Measurements from ENCODE around the gene CSF1R. TPM values are rescaled to one million over a fixed set of nuclear protein-coding genes. Genes with fewer than 3 reads are reported as not detected.

CSF1R gene
- polyA plus RNA-seq, 2 of the 4 experiments (the other 2 are of a cell fraction) = 0.06 TPM; not detected in 1

DNA sequence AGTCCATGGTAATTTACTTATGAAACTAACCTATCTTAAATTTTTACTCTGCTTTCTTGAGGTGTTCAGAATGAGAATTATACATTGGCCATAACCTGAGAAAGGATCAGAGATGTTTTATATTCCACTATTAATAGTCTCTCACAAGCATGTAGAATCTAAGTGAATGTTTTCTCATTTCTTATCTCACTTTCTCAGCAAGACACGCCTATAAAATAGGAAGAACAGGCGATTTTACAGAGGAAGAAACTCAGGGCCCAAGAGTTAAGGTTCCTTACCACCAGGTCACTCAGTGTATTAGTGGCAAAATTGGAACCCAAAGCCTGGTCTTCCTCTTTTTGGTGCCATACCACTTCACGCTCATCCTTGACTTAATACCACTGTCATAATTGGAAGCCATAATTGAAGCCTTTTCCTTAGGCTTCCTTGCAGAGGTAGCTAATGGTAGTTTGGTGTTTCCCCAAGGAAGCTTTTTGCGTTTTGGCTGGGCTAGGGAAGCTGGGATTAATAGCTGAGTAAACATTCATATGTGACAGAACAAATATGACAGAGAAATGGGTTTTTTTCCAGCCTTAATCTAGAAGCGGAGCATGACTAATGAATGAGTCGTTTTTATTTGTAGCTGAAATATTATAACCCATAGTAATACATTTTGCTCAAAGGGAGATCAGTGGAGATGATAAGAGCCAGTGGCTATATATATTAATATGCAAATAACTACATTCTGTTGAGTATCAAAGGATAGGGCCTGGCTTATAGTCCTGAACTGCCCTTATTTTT is 68.9 kb downstream of the CSF1R start:
- ChIA-PET CTCF (interaction anchor here (0.6 to 1.3 kb wide), 6 partner anchors 11 to 336 kb away, joined by 3 to 4 read pairs (median 4); no protein-coding TSS in a partner anchor), POLR2A (no interaction called here)
- Histone ChIP-seq H3K4me2 (0 out of 3 replicates have a peak overlapping the region, but pooled peaks have one; percentile 15), H3K4me3 (no peak overlapping the region), H3K27ac (no peak overlapping the region), H3K9me3 (peaks cover 18% of the 10 kb centered on the region), H3K4me1 (peaks cover 22% of the 10 kb centered on the region)
- DNase-seq (ENCODE audit: low read depth in 1 of 2, low spot score in 1 of 2) = peak in 1 of 2 experiments; percentile 12
- 47% methylated on average over 6 of the region's 6 CpGs for WGBS (ENCODE audit: missing lambda C conversion rate)
- TF ChIP-seq FOSL2 (IDR thresholded peaks at IDR 0.05) (no peak), FOSL2 (CRISPR knock-in tag; IDR thresholded peaks at IDR 0.05) (no peak), JUNB (IDR thresholded peaks at IDR 0.05) (no peak), HOXB5 (CRISPR knock-in tag; IDR thresholded peaks at IDR 0.05) (no peak), EHF (CRISPR knock-in tag; IDR thresholded peaks at IDR 0.05) (no peak), TFCP2L1 (CRISPR knock-in tag; IDR thresholded peaks at IDR 0.05) (no peak), TP53 (CRISPR knock-in tag; IDR thresholded peaks at IDR 0.05) (no peak), NR3C1 (IDR thresholded peaks at IDR 0.05) (no peak), RARB (CRISPR knock-in tag; IDR thresholded peaks at IDR 0.05) (no peak), CHD4 (IDR thresholded peaks at IDR 0.05; ENCODE audit: borderline replicate concordance) (no peak), ZNF302 (CRISPR knock-in tag; IDR thresholded peaks at IDR 0.05) (no peak), CBX8 (IDR thresholded peaks at IDR 0.05) (no peak), CBX2 (IDR thresholded peaks at IDR 0.05; ENCODE audit: borderline replicate concordance, low read depth) (no peak), ZFP36 (IDR thresholded peaks at IDR 0.05; ENCODE audit: borderline replicate concordance, partially characterized antibody) (no peak)
- TF ChIP-seq, protein P1, sequence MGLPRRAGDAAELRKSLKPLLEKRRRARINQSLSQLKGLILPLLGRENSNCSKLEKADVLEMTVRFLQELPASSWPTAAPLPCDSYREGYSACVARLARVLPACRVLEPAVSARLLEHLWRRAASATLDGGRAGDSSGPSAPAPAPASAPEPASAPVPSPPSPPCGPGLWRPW (IDR thresholded peaks at IDR 0.05) = no peak
- TF ChIP-seq, protein P2, sequence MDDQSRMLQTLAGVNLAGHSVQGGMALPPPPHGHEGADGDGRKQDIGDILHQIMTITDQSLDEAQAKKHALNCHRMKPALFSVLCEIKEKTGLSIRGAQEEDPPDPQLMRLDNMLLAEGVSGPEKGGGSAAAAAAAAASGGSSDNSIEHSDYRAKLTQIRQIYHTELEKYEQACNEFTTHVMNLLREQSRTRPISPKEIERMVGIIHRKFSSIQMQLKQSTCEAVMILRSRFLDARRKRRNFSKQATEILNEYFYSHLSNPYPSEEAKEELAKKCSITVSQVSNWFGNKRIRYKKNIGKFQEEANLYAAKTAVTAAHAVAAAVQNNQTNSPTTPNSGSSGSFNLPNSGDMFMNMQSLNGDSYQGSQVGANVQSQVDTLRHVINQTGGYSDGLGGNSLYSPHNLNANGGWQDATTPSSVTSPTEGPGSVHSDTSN (IDR thresholded peaks at IDR 0.05) = no peak
- TF ChIP-seq, protein P3, sequence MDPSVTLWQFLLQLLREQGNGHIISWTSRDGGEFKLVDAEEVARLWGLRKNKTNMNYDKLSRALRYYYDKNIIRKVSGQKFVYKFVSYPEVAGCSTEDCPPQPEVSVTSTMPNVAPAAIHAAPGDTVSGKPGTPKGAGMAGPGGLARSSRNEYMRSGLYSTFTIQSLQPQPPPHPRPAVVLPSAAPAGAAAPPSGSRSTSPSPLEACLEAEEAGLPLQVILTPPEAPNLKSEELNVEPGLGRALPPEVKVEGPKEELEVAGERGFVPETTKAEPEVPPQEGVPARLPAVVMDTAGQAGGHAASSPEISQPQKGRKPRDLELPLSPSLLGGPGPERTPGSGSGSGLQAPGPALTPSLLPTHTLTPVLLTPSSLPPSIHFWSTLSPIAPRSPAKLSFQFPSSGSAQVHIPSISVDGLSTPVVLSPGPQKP (IDR thresholded peaks at IDR 0.05; ENCODE audit: low read depth, low read length) = no peak
- FAIRE-seq = no peak
- ATAC-seq = peak in 1 of 2 experiments; percentile 42; a peak in 2 of 6 replicates

DNA sequence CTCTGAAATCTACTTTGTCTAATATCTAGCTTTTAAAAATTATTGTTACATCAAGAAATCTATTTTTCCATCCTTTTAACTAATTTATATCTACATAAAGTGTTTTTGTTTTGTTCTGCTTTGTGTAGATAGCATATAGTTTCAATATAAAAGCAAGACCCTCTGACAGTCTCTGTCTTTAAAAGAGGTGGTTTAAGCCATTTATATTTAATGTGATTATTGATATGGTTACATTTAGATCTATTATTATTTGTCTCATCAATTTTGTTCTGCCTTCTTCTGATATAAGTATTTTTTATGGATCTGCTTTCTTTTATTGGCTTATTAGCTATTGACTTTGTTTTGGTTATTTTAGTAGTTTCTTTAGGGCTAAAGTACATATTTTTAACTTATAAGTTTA is 69.8 kb downstream of the CSF1R start:
- no peak for ATAC-seq
- H3K4me1 ChIP-seq = peaks cover 13% of the 10 kb centered on the region
- POLR2A ChIA-PET = no interaction called here
- no peak for DNase-seq (ENCODE audit: low read depth in 1 of 2, low spot score in 1 of 2)
- H3K4me2 ChIP-seq = no peak overlapping the region
- peaks cover 18% of the 10 kb centered on the region for H3K9me3 ChIP-seq
- CTCF ChIA-PET = interaction anchor here (0.6 to 1.0 kb wide), 2 partner anchors 166 to 424 kb away, joined by 3 read pairs; no protein-coding TSS in a partner anchor
- FAIRE-seq = no peak
- no peak overlapping the region for H3K4me3 ChIP-seq
- H3K27ac ChIP-seq = no peak overlapping the region
- TF ChIP-seq HOXB13 (CRISPR knock-in tag; IDR thresholded peaks at IDR 0.05; ENCODE audit: low read depth) (no peak), FOXS1 (CRISPR knock-in tag; IDR thresholded peaks at IDR 0.05) (no peak), EHMT2 (IDR thresholded peaks at IDR 0.05; ENCODE audit: low read depth) (no peak), JUN (IDR thresholded peaks at IDR 0.05) (no peak), POLR2AphosphoS2 (conservative IDR thresholded peaks at IDR 0.05; ENCODE audit: low read length) (no peak), SREBF2 (IDR thresholded peaks at IDR 0.05) (no peak), SMC3 (IDR thresholded peaks at IDR 0.05) (no peak), ZC3H11A (IDR thresholded peaks at IDR 0.05) (no peak), NFE2L2 (conservative IDR thresholded peaks at IDR 0.05; ENCODE audit: low read length) (no peak), ZSCAN20 (CRISPR knock-in tag; IDR thresholded peaks at IDR 0.05) (no peak), NR3C1 (IDR thresholded peaks at IDR 0.05) (no peak), CEBPB (IDR thresholded peaks at IDR 0.05) (no peak), FOSB (CRISPR knock-in tag; IDR thresholded peaks at IDR 0.05) (no peak)
- TF ChIP-seq, protein P1 (IDR thresholded peaks at IDR 0.05) = no peak
- TF ChIP-seq, protein P2 (IDR thresholded peaks at IDR 0.05) = no peak
- TF ChIP-seq, protein P4, sequence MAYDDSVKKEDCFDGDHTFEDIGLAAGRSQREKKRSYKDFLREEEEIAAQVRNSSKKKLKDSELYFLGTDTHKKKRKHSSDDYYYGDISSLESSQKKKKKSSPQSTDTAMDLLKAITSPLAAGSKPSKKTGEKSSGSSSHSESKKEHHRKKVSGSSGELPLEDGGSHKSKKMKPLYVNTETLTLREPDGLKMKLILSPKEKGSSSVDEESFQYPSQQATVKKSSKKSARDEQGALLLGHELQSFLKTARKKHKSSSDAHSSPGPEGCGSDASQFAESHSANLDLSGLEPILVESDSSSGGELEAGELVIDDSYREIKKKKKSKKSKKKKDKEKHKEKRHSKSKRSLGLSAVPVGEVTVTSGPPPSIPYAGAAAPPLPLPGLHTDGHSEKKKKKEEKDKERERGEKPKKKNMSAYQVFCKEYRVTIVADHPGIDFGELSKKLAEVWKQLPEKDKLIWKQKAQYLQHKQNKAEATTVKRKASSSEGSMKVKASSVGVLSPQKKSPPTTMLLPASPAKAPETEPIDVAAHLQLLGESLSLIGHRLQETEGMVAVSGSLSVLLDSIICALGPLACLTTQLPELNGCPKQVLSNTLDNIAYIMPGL (CRISPR knock-in tag; IDR thresholded peaks at IDR 0.05; ENCODE audit: borderline replicate concordance) = no peak
- TF ChIP-seq, protein P5, sequence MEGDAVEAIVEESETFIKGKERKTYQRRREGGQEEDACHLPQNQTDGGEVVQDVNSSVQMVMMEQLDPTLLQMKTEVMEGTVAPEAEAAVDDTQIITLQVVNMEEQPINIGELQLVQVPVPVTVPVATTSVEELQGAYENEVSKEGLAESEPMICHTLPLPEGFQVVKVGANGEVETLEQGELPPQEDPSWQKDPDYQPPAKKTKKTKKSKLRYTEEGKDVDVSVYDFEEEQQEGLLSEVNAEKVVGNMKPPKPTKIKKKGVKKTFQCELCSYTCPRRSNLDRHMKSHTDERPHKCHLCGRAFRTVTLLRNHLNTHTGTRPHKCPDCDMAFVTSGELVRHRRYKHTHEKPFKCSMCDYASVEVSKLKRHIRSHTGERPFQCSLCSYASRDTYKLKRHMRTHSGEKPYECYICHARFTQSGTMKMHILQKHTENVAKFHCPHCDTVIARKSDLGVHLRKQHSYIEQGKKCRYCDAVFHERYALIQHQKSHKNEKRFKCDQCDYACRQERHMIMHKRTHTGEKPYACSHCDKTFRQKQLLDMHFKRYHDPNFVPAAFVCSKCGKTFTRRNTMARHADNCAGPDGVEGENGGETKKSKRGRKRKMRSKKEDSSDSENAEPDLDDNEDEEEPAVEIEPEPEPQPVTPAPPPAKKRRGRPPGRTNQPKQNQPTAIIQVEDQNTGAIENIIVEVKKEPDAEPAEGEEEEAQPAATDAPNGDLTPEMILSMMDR (IDR thresholded peaks at IDR 0.05) = no peak

Data from A549 (cell line).